Sigmoid colon (tissue), 4 donors: ENCODE measurements around the gene CREB3L4.

ENCODE experiments used
- POLR2A ChIP-seq, 2 donors: fragments of 450-650 bp; IDR thresholded peaks; one replicate each; pipeline ENCODE4 v1.6.1; 2016; ENCODE audit warnings: antibody characterized with exemption in 2 of 2, mild to moderate bottlenecking in 2 of 2, moderate library complexity in 2 of 2
- POLR2AphosphoS5 ChIP-seq, 4 donors: sonication (generic); formaldehyde crosslinking; IDR thresholded peaks; one replicate each; pipeline ENCODE4 v1.6.1; 2017; ENCODE audit warnings: antibody characterized with exemption in 4 of 4
- TF ChIP-seq, protein P1 (sequence below), 4 experiments: fragments of 450-650 bp in 3 of 4; fragments of 200-600 bp in 1 of 4; IDR thresholded peaks; one replicate each; pipeline ENCODE4 v1.5.1; 2016 to 2019; ENCODE audit warnings: antibody characterized with exemption in 4 of 4, mild to moderate bottlenecking in 3 of 4, moderate library complexity in 2 of 4

DNA sequence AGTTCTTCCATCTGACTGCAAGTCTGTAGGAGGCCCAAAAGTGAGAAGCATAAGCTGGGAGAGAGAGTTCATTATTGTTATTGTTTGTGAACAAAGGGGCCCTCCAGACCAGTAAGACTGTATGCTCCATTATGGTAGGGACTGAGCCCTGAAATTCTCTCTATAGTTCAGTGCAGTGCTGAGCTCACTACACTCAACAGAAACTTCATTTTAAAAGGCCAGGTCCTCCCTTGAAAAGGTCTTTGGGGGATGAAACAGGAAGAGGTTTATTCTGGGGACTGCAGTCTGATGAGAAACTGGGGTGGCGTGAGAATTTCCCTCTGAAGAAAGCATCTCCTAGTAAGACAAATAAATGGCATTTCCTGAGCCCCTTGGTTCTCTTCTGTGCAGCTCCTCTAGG, 39.5 kb upstream of the CREB3L4 start:
- TF ChIP-seq POLR2A (IDR thresholded peaks at IDR 0.05) = no peak
- TF ChIP-seq POLR2AphosphoS5 (IDR thresholded peaks at IDR 0.05) = no peak
- TF ChIP-seq, protein P1, sequence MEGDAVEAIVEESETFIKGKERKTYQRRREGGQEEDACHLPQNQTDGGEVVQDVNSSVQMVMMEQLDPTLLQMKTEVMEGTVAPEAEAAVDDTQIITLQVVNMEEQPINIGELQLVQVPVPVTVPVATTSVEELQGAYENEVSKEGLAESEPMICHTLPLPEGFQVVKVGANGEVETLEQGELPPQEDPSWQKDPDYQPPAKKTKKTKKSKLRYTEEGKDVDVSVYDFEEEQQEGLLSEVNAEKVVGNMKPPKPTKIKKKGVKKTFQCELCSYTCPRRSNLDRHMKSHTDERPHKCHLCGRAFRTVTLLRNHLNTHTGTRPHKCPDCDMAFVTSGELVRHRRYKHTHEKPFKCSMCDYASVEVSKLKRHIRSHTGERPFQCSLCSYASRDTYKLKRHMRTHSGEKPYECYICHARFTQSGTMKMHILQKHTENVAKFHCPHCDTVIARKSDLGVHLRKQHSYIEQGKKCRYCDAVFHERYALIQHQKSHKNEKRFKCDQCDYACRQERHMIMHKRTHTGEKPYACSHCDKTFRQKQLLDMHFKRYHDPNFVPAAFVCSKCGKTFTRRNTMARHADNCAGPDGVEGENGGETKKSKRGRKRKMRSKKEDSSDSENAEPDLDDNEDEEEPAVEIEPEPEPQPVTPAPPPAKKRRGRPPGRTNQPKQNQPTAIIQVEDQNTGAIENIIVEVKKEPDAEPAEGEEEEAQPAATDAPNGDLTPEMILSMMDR (IDR thresholded peaks at IDR 0.05) = no peak
